ENCODE data around the gene TMEM225B.

GRCh38 chr7:99553039-99553438, 45.0 kb upstream of the TMEM225B start:
- TF ChIP-seq POLR2A (IDR thresholded peaks at IDR 0.05; ENCODE audit: low read length): no peak
- TF ChIP-seq GATA1 (IDR thresholded peaks at IDR 0.05; ENCODE audit: low read depth, low read length): no peak

Data from erythroblast (primary cell).